ENCODE measurements around the gene NOD2.

DNA sequence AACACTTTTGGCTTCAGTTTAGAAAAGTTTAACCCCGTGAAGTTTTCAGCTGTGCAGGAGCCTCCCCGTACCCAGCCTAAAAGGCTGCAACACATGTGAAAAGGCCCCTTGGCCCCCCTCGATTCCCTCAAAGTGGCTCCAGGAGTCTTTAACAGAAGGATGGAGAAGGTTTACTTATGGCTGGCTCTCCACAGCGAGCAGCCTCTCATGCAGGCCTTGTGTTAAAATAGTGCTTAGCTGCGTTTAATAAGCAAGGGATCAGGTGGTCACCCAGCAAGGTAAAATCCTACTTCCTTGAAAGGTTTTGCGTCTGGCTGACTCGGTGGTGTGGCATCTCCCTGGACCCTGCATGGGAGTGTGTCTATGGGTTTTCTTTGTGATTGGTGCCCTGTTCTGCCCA, 40.1 kb downstream of the NOD2 start:
- TF ChIP-seq EZH2phosphoT487 (IDR thresholded peaks at IDR 0.05; ENCODE audit: insufficient read depth, low read depth): no peak
- TF ChIP-seq EZH2 (IDR thresholded peaks at IDR 0.05; ENCODE audit: insufficient read depth, poor library complexity, severe bottlenecking): no peak
